Hepatocyte (in vitro differentiated cells): ENCODE data around the gene CTRL.

Experiments used
- CTCF ChIP-seq: fragments of 200-600 bp; sonication (generic); IDR thresholded peaks from 2 replicates; pipeline ENCODE4 v1.5.1; 2016; ENCODE audit warnings: antibody characterized with exemption, mild to moderate bottlenecking; ENCODE audit not compliant: poor library complexity
- EZH2 ChIP-seq: fragments of 200-600 bp; sonication (generic); IDR thresholded peaks from 2 replicates; pipeline ENCODE4 v1.6.1; 2016; ENCODE audit warnings: antibody characterized with exemption, mild to moderate bottlenecking, borderline replicate concordance
- EZH2phosphoT487 ChIP-seq: fragments of 200-600 bp; sonication (generic); IDR thresholded peaks from one replicate; pipeline ENCODE4 v1.6.1; 2018; ENCODE audit warnings: antibody characterized with exemption, mild to moderate bottlenecking, low read depth, moderate library complexity; ENCODE audit not compliant: unreplicated experiment, severe bottlenecking

DNA sequence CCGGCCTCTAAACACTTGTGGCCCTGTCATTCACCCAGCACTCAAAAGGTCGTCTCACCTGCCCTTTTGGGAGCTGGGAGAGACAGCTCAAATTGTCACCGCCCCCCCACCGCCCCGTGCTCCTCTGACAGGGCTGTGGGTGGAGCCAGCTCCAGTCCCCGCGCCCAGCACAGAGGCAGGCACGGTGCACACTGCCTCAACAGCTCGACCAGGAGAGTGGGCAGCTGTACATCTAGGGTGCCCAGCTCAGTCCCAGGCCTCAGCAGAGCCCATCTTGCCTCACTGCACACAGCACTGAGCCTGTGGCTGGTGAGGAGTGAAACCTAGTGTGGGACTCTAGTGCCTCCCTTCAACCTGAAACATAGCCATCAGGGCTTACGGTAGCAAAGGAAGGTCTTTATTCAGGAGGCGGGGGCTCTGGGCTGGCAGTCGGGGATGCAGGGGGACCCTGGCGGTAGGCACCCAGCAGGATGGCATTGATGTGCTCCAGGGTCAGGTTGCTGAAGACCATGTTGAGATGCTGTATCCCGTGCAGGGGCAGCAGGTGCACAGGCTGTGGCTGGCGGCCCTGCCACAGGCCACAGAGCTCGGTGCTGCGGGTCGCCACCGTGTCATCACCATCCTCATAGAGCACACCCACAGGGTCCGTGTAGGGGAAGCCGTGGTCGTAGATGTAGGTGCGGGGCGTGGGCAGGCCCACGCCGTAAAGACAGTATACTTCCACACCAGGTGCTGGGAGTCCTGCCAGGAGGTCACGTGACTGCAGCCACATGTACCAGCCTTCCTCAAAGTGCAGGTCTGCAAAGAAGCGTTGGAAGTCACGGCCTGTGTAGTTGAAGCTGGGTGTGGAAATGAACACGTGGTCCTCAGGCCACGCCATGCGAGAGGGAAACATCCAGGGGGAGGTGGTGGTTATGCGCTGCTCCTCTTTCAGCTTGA lies 8.1 kb upstream of the CTRL start:
- TF ChIP-seq CTCF (no peak), EZH2 (no peak), EZH2phosphoT487 (no peak)
